SU-DHL-6 (cell line): ENCODE data around the gene SPOCK3.

Experiments
- CTCF ChIP-seq: fragments of 200-600 bp; sonication (generic); IDR thresholded peaks from one replicate; pipeline ENCODE4 v1.5.1; 2017; ENCODE audit warnings: antibody characterized with exemption, mild to moderate bottlenecking, low read length, moderate library complexity; ENCODE audit not compliant: insufficient read depth, poor library complexity, severe bottlenecking
- EZH2phosphoT487 ChIP-seq: fragments of 200-600 bp; sonication (generic), shearing (Covaris generic); conservative IDR thresholded peaks from 2 replicates; pipeline ENCODE4 v1.6.1; 2018; ENCODE audit warnings: mild to moderate bottlenecking, antibody characterized with exemption, low read length, moderate library complexity, mixed read lengths

- no peak for TF ChIP-seq CTCF
- TF ChIP-seq EZH2phosphoT487, result no peak
These were observed 12.2 kb downstream of the SPOCK3 start for GRCh38 chr4:167222099-167222498.
